Pancreas (tissue), 10 donors: Measurements from ENCODE around the gene IQSEC1. TPM values are rescaled to one million over a fixed set of nuclear protein-coding genes. Genes with fewer than 3 reads are reported as not detected.

ENCODE experiments used
- ATAC-seq, 4 donors: fragments of 200-7000 bp; cut with Tn5 transposase; one replicate each; pipeline versions ENCODE4 v1.8.0 to v1.9.1; 2020; ENCODE audit warnings: mild to moderate bottlenecking in 4 of 4, moderate library complexity in 4 of 4
- DNase-seq, 6 donors: peaks; one replicate each; pipeline ENCODE4 v3.0.0-alpha.2; 2020
- FAIRE-seq: peaks from 2 replicates; lab custom pipeline; 2012; peaks lifted over from hg19 to GRCh38; lab: Jason Lieb, UNC
- H3K27ac ChIP-seq, 4 donors: fragments of 200-600 bp; sonication (generic); 1 replicate in 3 of 4; 2 replicates in 1 of 4; pipeline versions ENCODE4 v1.5.0 to v1.8.0; 2020
- H3K27me3 ChIP-seq, 4 donors: fragments of 200-600 bp; one replicate each; pipeline ENCODE4 v1.8.0; 2021
- H3K36me3 ChIP-seq, 3 donors: fragments of 200-600 bp; sonication (generic) in 1 of 3; one replicate each; pipeline versions ENCODE4 v1.5.0 to v1.8.0; 2020 to 2021
- H3K4me1 ChIP-seq, 3 donors: fragments of 200-600 bp; one replicate each; pipeline ENCODE4 v1.8.0; 2021
- H3K4me3 ChIP-seq, 4 donors: fragments of 200-600 bp; sonication (generic) in 2 of 4; one replicate each; pipeline versions ENCODE4 v1.5.0 to v1.8.0; 2020 to 2021
- H3K9me3 ChIP-seq, 4 donors: fragments of 200-600 bp; one replicate each; pipeline ENCODE4 v1.8.0; 2021
- CTCF ChIP-seq, 4 donors: fragments of 200-600 bp; sonication (generic) in 3 of 4; IDR thresholded peaks; one replicate each; pipeline versions ENCODE4 v1.5.0 to v1.8.0; 2021; ENCODE audit warnings: antibody characterized with exemption in 4 of 4
- WGBS, 2 donors: extraction: QIAGEN DNeasy Blood & Tissue Kit; methylation state at CpG; one replicate each; pipeline ENCODE4 v1.1.7; 2013; 5-methylcytosine and 5-hydroxymethylcytosine counted together
- intact Hi-C, 3 donors: fragments of 100-400 bp; cut with DNase I; formaldehyde crosslinking; loops; one replicate each; pipeline versions ENCODE4 v1.11.1 to v1.14.2; 2022
- polyA plus RNA-seq, 2 donors: library from polyadenylated mRNA; stranded (reverse); fragments of 200-250 nt; gene quantifications; one replicate each; pipeline ENCODE4 v1.2.3, GENCODE V29; 2013
- total RNA-seq, 6 donors: library from RNA; stranded (reverse); fragmentation: NEBNext Ultra II Directional in 4 of 6; extraction: Animal tissue kit (Norgen Biotek cat#: 25700) in 4 of 6; gene quantifications; one replicate each; pipeline versions ENCODE4 v1.2.1 to v1.2.4, GENCODE V29; 2021 to 2023
- donor health status: healthy with polysubstance abuse.
- donor health status: DM: no; HTN: no; CAD: no; lungs with moderate emphysema.
- donor health status: DM: no; HTN: no; CAD: no.
- donor health status: control.
- donor health status: control.
- donor health status: Bipolar disorder and iron deficiency.
- donor health status: DM: yes; HTN: yes; CAD: no.
- donor health status: DM: no; HTN: no; CAD: no.
- donor health status: DM: no; HTN: no; CAD: no.
- donor health status: DM: yes; HTN: yes; CAD: no.

The IQSEC1 gene
- total and polyA plus RNA-seq, 8 donors, result 15.0 to 27.9 (median 23.1) TPM

DNA sequence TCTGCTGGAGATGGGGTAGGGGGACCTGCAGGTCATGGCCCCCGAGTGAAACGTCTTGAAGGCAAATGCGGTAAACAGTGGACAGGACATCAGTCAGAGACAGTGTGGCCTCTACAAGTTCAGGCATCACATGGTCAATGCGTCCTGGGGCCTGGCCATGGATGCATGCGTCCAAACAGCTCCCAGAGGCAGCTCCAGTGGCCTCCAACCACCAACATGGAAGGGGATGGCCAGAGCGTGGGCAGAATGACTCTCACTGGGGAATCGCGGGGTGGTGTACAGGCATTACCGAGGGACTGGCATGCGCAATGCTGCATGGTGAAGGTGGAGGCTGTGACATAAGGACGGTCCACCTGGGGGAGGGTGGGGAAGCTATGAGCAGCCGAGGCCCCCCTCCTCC is 35.6 kb upstream of the IQSEC1 start:
- 95 to 96% methylated on average over 12 of the region's 12 CpGs for WGBS, 2 donors
- no peaks in the 10 kb centered on the region for H3K9me3 ChIP-seq
- H3K36me3 ChIP-seq, result no peaks in the 10 kb centered on the region
- no peak overlapping the region for H3K27ac ChIP-seq
- no peak for TF ChIP-seq CTCF (IDR thresholded peaks at IDR 0.05)
- peaks cover 4 to 16% (median 13%) of the 10 kb centered on the region in 3 donors for H3K4me1 ChIP-seq
- ATAC-seq, result no peak
- H3K27me3 ChIP-seq, result no peaks in the 10 kb centered on the region
- FAIRE-seq, result no peak
- peak in 2 of 6 donors; percentile 27 to 35 for DNase-seq
- H3K4me3 ChIP-seq, result no peak overlapping the region
- intact Hi-C loops, result no loop called here

GRCh38 chr3:13107661-13108060 is 34.4 kb upstream of the IQSEC1 start:
- no peaks in the 10 kb centered on the region for H3K9me3 ChIP-seq
- H3K27me3 ChIP-seq, result no peaks in the 10 kb centered on the region
- DNase-seq (peak in 2 of 6 donors; percentile 45 to 52), ATAC-seq (no peak), FAIRE-seq (no peak)
- H3K27ac ChIP-seq, result no peak overlapping the region
- no peak for TF ChIP-seq CTCF (IDR thresholded peaks at IDR 0.05)
- WGBS, 2 donors, result 86% methylated on average over 13 of the region's 13 CpGs
- no peaks in the 10 kb centered on the region for H3K36me3 ChIP-seq
- H3K4me3 ChIP-seq, result no peak overlapping the region
- H3K4me1 ChIP-seq, result peaks cover 4 to 16% (median 13%) of the 10 kb centered on the region in 3 donors
- intact Hi-C loops, result no loop called here

- peak in 1 of 6 donors; percentile 9 for DNase-seq
- 69 to 80% methylated on average over 6 of the region's 6 CpGs for WGBS, 2 donors
- no peak for ATAC-seq
These were observed 33.2 kb upstream of the IQSEC1 start for GRCh38 chr3:13106308-13107001.

GRCh38 chr3:13105896-13106250 is 32.6 kb upstream of the IQSEC1 start:
- 90 to 93% methylated on average over 5 of the region's 5 CpGs for WGBS, 2 donors
- Histone ChIP-seq H3K36me3 (no peaks in the 10 kb centered on the region), H3K4me3 (no peak overlapping the region), H3K4me1 (peaks cover 0 to 2% (median under 1%) of the 10 kb centered on the region in 3 donors), H3K27ac (no peak overlapping the region), H3K9me3 (no peaks in the 10 kb centered on the region), H3K27me3 (no peaks in the 10 kb centered on the region)
- intact Hi-C loops, result no loop called here
- ATAC-seq (no peak), DNase-seq (peak in 2 of 6 donors; percentile 14 to 22), FAIRE-seq (no peak)
- TF ChIP-seq CTCF (IDR thresholded peaks at IDR 0.05), result no peak

More at GRCh38 chr3:13106308-13107001, 33.2 kb upstream of the IQSEC1 start:
- H3K27me3 ChIP-seq, result no peaks in the 10 kb centered on the region
- no peaks in the 10 kb centered on the region for H3K9me3 ChIP-seq
- no peak for FAIRE-seq
- no peak overlapping the region for H3K4me3 ChIP-seq
- intact Hi-C loops, result no loop called here
- peaks cover 4 to 7% (median 7%) of the 10 kb centered on the region in 3 donors for H3K4me1 ChIP-seq
- no peak for TF ChIP-seq CTCF (IDR thresholded peaks at IDR 0.05)
- no peak overlapping the region for H3K27ac ChIP-seq
- H3K36me3 ChIP-seq, result no peaks in the 10 kb centered on the region
